ENCODE results near the gene NOLC1.

DNA sequence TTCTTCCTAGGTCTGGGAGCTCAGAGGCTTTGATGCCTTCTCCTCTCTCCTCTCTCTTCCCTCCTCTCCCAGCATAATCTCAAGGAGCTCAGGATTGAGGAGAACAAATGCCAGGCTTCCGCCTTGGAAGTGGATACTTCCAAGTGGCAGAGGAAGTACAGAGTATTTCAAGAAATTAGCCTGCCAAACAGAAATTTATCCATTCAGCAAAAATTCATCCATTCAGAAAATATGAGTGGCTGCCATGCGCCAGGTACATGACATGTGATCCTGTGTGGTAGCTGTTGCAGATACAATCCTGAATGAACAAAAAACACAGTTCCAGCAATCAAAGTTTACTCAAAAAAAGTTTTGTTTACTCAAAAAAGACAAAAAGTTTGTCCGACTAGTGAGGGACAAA lies 18.4 kb downstream of the NOLC1 start:
- TF ChIP-seq, protein P1, sequence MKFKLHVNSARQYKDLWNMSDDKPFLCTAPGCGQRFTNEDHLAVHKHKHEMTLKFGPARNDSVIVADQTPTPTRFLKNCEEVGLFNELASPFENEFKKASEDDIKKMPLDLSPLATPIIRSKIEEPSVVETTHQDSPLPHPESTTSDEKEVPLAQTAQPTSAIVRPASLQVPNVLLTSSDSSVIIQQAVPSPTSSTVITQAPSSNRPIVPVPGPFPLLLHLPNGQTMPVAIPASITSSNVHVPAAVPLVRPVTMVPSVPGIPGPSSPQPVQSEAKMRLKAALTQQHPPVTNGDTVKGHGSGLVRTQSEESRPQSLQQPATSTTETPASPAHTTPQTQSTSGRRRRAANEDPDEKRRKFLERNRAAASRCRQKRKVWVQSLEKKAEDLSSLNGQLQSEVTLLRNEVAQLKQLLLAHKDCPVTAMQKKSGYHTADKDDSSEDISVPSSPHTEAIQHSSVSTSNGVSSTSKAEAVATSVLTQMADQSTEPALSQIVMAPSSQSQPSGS (CRISPR knock-in tag; IDR thresholded peaks at IDR 0.05; ENCODE audit: borderline replicate concordance, low read depth), result no peak
- TF ChIP-seq, protein P2, sequence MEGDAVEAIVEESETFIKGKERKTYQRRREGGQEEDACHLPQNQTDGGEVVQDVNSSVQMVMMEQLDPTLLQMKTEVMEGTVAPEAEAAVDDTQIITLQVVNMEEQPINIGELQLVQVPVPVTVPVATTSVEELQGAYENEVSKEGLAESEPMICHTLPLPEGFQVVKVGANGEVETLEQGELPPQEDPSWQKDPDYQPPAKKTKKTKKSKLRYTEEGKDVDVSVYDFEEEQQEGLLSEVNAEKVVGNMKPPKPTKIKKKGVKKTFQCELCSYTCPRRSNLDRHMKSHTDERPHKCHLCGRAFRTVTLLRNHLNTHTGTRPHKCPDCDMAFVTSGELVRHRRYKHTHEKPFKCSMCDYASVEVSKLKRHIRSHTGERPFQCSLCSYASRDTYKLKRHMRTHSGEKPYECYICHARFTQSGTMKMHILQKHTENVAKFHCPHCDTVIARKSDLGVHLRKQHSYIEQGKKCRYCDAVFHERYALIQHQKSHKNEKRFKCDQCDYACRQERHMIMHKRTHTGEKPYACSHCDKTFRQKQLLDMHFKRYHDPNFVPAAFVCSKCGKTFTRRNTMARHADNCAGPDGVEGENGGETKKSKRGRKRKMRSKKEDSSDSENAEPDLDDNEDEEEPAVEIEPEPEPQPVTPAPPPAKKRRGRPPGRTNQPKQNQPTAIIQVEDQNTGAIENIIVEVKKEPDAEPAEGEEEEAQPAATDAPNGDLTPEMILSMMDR (IDR thresholded peaks at IDR 0.05), result no peak
- no peak for TF ChIP-seq NR2C2 (CRISPR knock-in tag; IDR thresholded peaks at IDR 0.05)
- no peak for TF ChIP-seq ATF1 (CRISPR knock-in tag; IDR thresholded peaks at IDR 0.05)
- TF ChIP-seq, protein P3, sequence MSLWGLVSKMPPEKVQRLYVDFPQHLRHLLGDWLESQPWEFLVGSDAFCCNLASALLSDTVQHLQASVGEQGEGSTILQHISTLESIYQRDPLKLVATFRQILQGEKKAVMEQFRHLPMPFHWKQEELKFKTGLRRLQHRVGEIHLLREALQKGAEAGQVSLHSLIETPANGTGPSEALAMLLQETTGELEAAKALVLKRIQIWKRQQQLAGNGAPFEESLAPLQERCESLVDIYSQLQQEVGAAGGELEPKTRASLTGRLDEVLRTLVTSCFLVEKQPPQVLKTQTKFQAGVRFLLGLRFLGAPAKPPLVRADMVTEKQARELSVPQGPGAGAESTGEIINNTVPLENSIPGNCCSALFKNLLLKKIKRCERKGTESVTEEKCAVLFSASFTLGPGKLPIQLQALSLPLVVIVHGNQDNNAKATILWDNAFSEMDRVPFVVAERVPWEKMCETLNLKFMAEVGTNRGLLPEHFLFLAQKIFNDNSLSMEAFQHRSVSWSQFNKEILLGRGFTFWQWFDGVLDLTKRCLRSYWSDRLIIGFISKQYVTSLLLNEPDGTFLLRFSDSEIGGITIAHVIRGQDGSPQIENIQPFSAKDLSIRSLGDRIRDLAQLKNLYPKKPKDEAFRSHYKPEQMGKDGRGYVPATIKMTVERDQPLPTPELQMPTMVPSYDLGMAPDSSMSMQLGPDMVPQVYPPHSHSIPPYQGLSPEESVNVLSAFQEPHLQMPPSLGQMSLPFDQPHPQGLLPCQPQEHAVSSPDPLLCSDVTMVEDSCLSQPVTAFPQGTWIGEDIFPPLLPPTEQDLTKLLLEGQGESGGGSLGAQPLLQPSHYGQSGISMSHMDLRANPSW (CRISPR knock-in tag; conservative IDR thresholded peaks at IDR 0.05; ENCODE audit: low read depth), result no peak
- TF ChIP-seq, protein P4, sequence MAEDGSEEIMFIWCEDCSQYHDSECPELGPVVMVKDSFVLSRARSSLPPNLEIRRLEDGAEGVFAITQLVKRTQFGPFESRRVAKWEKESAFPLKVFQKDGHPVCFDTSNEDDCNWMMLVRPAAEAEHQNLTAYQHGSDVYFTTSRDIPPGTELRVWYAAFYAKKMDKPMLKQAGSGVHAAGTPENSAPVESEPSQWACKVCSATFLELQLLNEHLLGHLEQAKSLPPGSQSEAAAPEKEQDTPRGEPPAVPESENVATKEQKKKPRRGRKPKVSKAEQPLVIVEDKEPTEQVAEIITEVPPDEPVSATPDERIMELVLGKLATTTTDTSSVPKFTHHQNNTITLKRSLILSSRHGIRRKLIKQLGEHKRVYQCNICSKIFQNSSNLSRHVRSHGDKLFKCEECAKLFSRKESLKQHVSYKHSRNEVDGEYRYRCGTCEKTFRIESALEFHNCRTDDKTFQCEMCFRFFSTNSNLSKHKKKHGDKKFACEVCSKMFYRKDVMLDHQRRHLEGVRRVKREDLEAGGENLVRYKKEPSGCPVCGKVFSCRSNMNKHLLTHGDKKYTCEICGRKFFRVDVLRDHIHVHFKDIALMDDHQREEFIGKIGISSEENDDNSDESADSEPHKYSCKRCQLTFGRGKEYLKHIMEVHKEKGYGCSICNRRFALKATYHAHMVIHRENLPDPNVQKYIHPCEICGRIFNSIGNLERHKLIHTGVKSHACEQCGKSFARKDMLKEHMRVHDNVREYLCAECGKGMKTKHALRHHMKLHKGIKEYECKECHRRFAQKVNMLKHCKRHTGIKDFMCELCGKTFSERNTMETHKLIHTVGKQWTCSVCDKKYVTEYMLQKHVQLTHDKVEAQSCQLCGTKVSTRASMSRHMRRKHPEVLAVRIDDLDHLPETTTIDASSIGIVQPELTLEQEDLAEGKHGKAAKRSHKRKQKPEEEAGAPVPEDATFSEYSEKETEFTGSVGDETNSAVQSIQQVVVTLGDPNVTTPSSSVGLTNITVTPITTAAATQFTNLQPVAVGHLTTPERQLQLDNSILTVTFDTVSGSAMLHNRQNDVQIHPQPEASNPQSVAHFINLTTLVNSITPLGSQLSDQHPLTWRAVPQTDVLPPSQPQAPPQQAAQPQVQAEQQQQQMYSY (CRISPR knock-in tag; IDR thresholded peaks at IDR 0.05), result no peak
- TF ChIP-seq CREM (CRISPR knock-in tag; IDR thresholded peaks at IDR 0.05), result no peak
- TF ChIP-seq, protein P5, sequence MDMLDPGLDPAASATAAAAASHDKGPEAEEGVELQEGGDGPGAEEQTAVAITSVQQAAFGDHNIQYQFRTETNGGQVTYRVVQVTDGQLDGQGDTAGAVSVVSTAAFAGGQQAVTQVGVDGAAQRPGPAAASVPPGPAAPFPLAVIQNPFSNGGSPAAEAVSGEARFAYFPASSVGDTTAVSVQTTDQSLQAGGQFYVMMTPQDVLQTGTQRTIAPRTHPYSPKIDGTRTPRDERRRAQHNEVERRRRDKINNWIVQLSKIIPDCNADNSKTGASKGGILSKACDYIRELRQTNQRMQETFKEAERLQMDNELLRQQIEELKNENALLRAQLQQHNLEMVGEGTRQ (CRISPR knock-in tag; IDR thresholded peaks at IDR 0.05), result no peak
- no peak for TF ChIP-seq TEAD1 (CRISPR knock-in tag; IDR thresholded peaks at IDR 0.05)
- no peak for TF ChIP-seq ESRRA (CRISPR knock-in tag; IDR thresholded peaks at IDR 0.05; ENCODE audit: borderline replicate concordance)
- TF ChIP-seq, protein P6, sequence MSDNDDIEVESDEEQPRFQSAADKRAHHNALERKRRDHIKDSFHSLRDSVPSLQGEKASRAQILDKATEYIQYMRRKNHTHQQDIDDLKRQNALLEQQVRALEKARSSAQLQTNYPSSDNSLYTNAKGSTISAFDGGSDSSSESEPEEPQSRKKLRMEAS (CRISPR knock-in tag; IDR thresholded peaks at IDR 0.05), result no peak
- TF ChIP-seq IRF2 (CRISPR knock-in tag; IDR thresholded peaks at IDR 0.05; ENCODE audit: borderline replicate concordance, low read depth), result no peak
- TF ChIP-seq JUN (CRISPR knock-in tag; IDR thresholded peaks at IDR 0.05), result no peak
- TF ChIP-seq, protein P7, sequence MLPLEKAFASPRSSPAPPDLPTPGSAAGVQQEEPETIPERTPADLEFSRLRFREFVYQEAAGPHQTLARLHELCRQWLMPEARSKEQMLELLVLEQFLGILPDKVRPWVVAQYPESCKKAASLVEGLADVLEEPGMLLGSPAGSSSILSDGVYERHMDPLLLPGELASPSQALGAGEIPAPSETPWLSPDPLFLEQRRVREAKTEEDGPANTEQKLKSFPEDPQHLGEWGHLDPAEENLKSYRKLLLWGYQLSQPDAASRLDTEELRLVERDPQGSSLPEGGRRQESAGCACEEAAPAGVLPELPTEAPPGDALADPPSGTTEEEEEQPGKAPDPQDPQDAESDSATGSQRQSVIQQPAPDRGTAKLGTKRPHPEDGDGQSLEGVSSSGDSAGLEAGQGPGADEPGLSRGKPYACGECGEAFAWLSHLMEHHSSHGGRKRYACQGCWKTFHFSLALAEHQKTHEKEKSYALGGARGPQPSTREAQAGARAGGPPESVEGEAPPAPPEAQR (CRISPR knock-in tag; IDR thresholded peaks at IDR 0.05), result no peak
